Measurements from ENCODE around the gene AQP1. TPM values are rescaled to one million over a fixed set of nuclear protein-coding genes. Genes with fewer than 3 reads are reported as not detected.

Gene AQP1
- total and polyA plus RNA-seq, 4 donors: 8.9 to 76.3 (median 23.5) TPM

DNA sequence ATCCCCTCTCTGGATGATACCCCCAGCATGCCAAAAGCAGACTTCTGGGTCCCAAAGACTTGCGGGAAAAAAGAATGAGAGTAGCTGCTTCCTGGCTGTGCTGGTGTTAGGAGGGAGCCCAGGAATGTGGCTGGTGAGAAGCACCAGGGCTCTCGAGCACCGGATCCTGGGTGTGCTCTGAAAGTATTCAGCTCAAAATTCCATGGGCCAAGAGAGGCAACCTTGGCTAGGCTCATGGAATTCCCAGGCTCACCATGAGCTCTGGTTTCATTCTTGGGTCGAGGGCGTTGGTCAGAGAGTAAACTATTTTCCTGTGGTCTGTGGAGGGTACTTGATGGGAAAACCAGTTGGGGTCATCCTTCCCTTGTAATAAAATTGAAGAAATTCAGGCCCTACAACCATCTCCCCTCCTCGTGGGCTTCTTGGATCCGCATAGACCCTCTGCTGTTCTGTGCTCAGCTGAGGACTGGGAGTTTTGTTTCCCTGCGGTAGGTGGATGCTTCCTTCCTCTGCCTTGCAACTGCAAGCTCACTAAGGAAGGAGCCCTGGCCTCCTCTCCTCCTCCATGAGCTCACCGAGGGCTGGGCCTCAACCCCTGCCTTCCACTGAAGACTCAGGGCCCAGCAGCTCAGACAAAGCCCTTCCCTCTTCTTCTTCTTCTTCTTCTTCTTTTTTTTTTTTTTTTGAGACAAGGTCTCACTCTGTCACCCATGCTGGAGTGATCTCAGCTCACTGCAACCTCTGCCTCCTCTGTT, 34.5 kb upstream of the AQP1 start:
- TF ChIP-seq MAX (IDR thresholded peaks at IDR 0.05): no peak
- no peak for TF ChIP-seq FOXA1 (IDR thresholded peaks at IDR 0.05)
- TF ChIP-seq ATF3 (IDR thresholded peaks at IDR 0.05): no peak
- no peak for TF ChIP-seq GABPA (IDR thresholded peaks at IDR 0.05 in 1 of 2, conservative IDR thresholded peaks at IDR 0.05 in 1 of 2)
- TF ChIP-seq YY1 (IDR thresholded peaks at IDR 0.05): no peak
- TF ChIP-seq RAD21 (IDR thresholded peaks at IDR 0.05): no peak
- TF ChIP-seq RXRA (IDR thresholded peaks at IDR 0.05): no peak
- TF ChIP-seq, protein P1, sequence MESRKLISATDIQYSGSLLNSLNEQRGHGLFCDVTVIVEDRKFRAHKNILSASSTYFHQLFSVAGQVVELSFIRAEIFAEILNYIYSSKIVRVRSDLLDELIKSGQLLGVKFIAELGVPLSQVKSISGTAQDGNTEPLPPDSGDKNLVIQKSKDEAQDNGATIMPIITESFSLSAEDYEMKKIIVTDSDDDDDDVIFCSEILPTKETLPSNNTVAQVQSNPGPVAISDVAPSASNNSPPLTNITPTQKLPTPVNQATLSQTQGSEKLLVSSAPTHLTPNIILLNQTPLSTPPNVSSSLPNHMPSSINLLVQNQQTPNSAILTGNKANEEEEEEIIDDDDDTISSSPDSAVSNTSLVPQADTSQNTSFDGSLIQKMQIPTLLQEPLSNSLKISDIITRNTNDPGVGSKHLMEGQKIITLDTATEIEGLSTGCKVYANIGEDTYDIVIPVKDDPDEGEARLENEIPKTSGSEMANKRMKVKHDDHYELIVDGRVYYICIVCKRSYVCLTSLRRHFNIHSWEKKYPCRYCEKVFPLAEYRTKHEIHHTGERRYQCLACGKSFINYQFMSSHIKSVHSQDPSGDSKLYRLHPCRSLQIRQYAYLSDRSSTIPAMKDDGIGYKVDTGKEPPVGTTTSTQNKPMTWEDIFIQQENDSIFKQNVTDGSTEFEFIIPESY (IDR thresholded peaks at IDR 0.05): no peak
- Histone ChIP-seq H3K27me3 (ENCODE audit: control insufficient read depth in 4 of 4, insufficient read depth in 4 of 4, low read length in 3 of 4) (no peaks in the 10 kb centered on the region), H3K27ac (ENCODE audit: low read depth in 1 of 2, low read length in 2 of 2) (no peak overlapping the region), H3K4me1 (ENCODE audit: control insufficient read depth in 4 of 4, insufficient read depth in 4 of 4, low read length in 3 of 4) (peaks cover 0 to 8% (median 1%) of the 10 kb centered on the region in 4 donors), H3K36me3 (ENCODE audit: control insufficient read depth in 4 of 4, insufficient read depth in 3 of 4, low read depth in 1 of 4, low read length in 3 of 4) (no peaks in the 10 kb centered on the region), H3K4me3 (ENCODE audit: low read depth in 1 of 3, low read length in 3 of 3) (no peak overlapping the region), H3K9me3 (ENCODE audit: control insufficient read depth in 4 of 4, low read length in 3 of 4) (no peaks in the 10 kb centered on the region), H3K9ac (ENCODE audit: low read depth in 1 of 2, low read length in 2 of 2) (no peak overlapping the region)
- DNase-seq (ENCODE audit: low spot score): no peak
- 88% methylated on average over 9 of the region's 9 CpGs for WGBS

DNA sequence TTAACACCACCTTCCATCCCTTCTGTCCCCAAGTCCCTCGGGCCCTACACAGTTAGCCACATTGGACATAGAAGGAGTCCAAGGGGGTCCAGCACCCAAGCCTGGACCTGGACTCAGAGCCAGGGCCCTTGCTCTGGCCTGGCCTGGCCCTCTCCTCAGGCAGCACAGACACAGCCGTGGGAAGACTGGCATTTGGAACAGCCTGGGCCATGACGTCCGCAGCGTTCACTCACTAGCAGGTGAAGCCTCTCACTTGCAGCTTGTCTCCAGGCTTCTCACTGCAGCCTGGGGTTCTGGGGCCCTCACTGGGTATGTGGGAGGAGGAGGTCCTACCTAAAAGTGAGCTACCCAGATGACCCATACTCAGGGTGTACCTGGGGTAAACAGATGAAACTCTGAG, 33.7 kb upstream of the AQP1 start:
- Histone ChIP-seq H3K9me3 (ENCODE audit: control insufficient read depth in 4 of 4, low read length in 3 of 4) (no peaks in the 10 kb centered on the region), H3K36me3 (ENCODE audit: control insufficient read depth in 4 of 4, insufficient read depth in 3 of 4, low read depth in 1 of 4, low read length in 3 of 4) (no peaks in the 10 kb centered on the region), H3K9ac (ENCODE audit: low read depth in 1 of 2, low read length in 2 of 2) (no peak overlapping the region), H3K27me3 (ENCODE audit: control insufficient read depth in 4 of 4, insufficient read depth in 4 of 4, low read length in 3 of 4) (no peaks in the 10 kb centered on the region), H3K27ac (ENCODE audit: low read depth in 1 of 2, low read length in 2 of 2) (no peak overlapping the region), H3K4me1 (ENCODE audit: control insufficient read depth in 4 of 4, insufficient read depth in 4 of 4, low read length in 3 of 4) (peaks cover 0 to 8% (median 1%) of the 10 kb centered on the region in 4 donors), H3K4me3 (ENCODE audit: low read depth in 1 of 3, low read length in 3 of 3) (no peak overlapping the region)
- 86% methylated on average over 5 of the region's 5 CpGs for WGBS
- no peak for DNase-seq (ENCODE audit: low spot score)
- no peak for TF ChIP-seq JUND (IDR thresholded peaks at IDR 0.05)
- TF ChIP-seq RAD21 (IDR thresholded peaks at IDR 0.05): no peak
- TF ChIP-seq, protein P2, sequence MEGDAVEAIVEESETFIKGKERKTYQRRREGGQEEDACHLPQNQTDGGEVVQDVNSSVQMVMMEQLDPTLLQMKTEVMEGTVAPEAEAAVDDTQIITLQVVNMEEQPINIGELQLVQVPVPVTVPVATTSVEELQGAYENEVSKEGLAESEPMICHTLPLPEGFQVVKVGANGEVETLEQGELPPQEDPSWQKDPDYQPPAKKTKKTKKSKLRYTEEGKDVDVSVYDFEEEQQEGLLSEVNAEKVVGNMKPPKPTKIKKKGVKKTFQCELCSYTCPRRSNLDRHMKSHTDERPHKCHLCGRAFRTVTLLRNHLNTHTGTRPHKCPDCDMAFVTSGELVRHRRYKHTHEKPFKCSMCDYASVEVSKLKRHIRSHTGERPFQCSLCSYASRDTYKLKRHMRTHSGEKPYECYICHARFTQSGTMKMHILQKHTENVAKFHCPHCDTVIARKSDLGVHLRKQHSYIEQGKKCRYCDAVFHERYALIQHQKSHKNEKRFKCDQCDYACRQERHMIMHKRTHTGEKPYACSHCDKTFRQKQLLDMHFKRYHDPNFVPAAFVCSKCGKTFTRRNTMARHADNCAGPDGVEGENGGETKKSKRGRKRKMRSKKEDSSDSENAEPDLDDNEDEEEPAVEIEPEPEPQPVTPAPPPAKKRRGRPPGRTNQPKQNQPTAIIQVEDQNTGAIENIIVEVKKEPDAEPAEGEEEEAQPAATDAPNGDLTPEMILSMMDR (IDR thresholded peaks at IDR 0.05; ENCODE audit: low read depth, low read length, missing input control): no peak
